Right cardiac atrium (tissue), 5 donors: ENCODE results near the gene HNRNPH1. TPM values are rescaled to one million over a fixed set of nuclear protein-coding genes. Genes with fewer than 3 reads are reported as not detected.

Experiments
- ATAC-seq, 2 donors: fragments of 200-7000 bp; cut with Tn5 transposase; one replicate each; pipeline versions ENCODE4 v1.8.0 to v1.9.1; 2020; ENCODE audit warnings: moderate library complexity in 2 of 2, mild to moderate bottlenecking in 1 of 2
- DNase-seq, 3 donors: peaks; one replicate each; pipeline ENCODE4 v3.0.0-alpha.2; 2020
- H3K27ac ChIP-seq: one replicate; pipeline ENCODE4 v1.5.1; 2013; ENCODE audit warnings: mild to moderate bottlenecking, low read length, control low read depth, moderate library complexity
- H3K27me3 ChIP-seq: one replicate; pipeline ENCODE4 v1.6.1; 2013; ENCODE audit not compliant: control insufficient read depth, insufficient read depth
- H3K4me1 ChIP-seq: one replicate; pipeline ENCODE4 v1.6.1; 2013; ENCODE audit warnings: low read length; ENCODE audit not compliant: control insufficient read depth, insufficient read depth
- H3K4me3 ChIP-seq: one replicate; pipeline ENCODE4 v1.5.1; 2013; ENCODE audit warnings: low read length, control low read depth
- H3K9me3 ChIP-seq: one replicate; pipeline ENCODE4 v1.6.1; 2013; ENCODE audit warnings: low read length; ENCODE audit not compliant: control insufficient read depth
- WGBS: extraction: QIAGEN DNeasy Blood & Tissue Kit; methylation state at CpG from one replicate; pipeline ENCODE4 v1.1.7; 2013; 5-methylcytosine and 5-hydroxymethylcytosine counted together
- intact Hi-C, 4 donors: fragments of 100-400 bp; cut with DNase I; formaldehyde crosslinking; loops; one replicate each; pipeline versions ENCODE4 v1.11.0 to v1.14.0; 2022 to 2023
- polyA plus RNA-seq: library from polyadenylated mRNA; stranded (reverse); fragments of 200-250 nt; gene quantifications from one replicate; pipeline ENCODE4 v1.2.3, GENCODE V29; 2013
- total RNA-seq, 4 donors: library from RNA; stranded (reverse); fragmentation: NEBNext Ultra II Directional; extraction: Animal tissue kit (Norgen Biotek cat#: 25700); gene quantifications; one replicate each; pipeline ENCODE4 v1.2.1, GENCODE V29; 2021
- donor health status: healthy with polysubstance abuse.
- donor health status: DM: no; HTN: yes; CAD: no.
- donor health status: DM: no; HTN: no; CAD: no.
- donor health status: DM: no; HTN: yes; CAD: no; lungs with severe emphysema.
- donor health status: DM: yes; HTN: yes; CAD: no.

The HNRNPH1 gene
- total and polyA plus RNA-seq, 5 donors: 121 to 253 (median 214) TPM

DNA sequence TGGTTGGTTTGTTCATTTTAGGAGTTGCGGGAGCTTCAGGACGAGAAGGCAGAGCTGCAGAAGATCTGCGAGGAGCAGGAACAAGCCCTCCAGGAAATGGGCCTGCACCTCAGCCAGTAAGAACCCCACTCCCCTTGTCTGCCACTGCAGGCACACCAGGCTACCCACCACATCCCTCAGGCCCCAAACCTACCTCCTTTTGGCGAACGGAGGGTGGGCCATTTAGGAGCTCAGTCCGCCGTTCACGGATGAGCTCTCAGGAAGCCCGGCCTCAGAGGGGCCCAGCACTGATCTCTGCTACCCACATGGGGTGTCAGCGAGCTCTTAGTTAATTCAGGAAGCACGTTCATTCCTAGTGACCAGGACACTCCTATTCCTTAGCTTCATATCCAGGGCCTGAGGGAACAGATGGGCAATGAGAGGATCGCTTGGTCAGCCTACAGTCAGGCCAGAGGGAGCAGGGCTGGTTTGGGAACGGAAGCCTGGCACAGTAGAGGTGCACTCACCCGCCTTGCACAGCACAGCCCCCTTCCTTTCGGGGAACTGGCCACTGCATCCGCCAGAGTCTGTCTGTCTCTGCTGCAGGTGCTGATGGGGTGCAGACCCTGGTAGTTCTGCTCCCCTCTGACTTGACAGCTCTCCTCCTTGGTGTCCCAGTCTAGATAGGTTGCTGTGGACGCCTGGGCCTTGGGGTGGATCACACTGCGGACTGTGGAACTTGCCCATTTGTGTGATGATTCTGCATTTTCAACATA lies 21.4 kb downstream of the HNRNPH1 start:
- ATAC-seq: no peak

DNA sequence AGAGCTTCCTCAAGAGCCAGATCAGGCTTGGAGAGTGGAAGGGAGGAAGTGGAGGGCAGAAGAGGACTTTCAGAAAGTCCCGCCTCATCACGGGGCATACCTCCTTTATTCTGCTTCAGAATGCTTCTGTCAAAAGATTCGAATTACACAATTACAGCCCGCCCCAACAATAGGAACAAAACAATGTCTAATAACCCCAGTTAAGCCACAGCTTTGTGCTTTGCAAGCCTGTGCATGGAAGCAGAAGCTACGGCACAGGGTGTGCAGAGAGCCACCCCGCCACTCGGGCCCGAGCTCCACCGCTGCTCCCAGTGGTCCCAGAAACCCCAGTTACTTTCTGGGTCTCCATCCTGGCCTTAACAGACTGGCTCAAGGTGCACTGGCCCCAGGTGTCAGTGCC lies 23.5 kb downstream of the HNRNPH1 start:
- intact Hi-C loops: no loop called here
- WGBS: 70% methylated on average over 9 of the region's 9 CpGs
- ATAC-seq: peak; percentile 16 to 22
- Histone ChIP-seq H3K4me3 (no peak overlapping the region), H3K27me3 (no peaks in the 10 kb centered on the region), H3K27ac (no peak overlapping the region), H3K4me1 (no peaks in the 10 kb centered on the region), H3K9me3 (no peaks in the 10 kb centered on the region)
- DNase-seq: no peak

More for the DNA sequence above, 21.4 kb downstream of the HNRNPH1 start:
- DNase-seq: peak in 1 of 3 donors; percentile 35
- no peaks in the 10 kb centered on the region for H3K27me3 ChIP-seq
- no peaks in the 10 kb centered on the region for H3K4me1 ChIP-seq
- no peak overlapping the region for H3K27ac ChIP-seq
- H3K4me3 ChIP-seq: no peak overlapping the region
- H3K9me3 ChIP-seq: no peaks in the 10 kb centered on the region
- WGBS: 92% methylated on average over 18 of the region's 18 CpGs
- intact Hi-C loops: no loop called here

- ATAC-seq (no peak), DNase-seq (no peak)
- 89% methylated on average over 16 of the region's 16 CpGs for WGBS
- Histone ChIP-seq H3K27me3 (no peaks in the 10 kb centered on the region), H3K4me1 (no peaks in the 10 kb centered on the region), H3K4me3 (no peak overlapping the region), H3K9me3 (no peaks in the 10 kb centered on the region), H3K27ac (no peak overlapping the region)
- intact Hi-C loops: no loop called here
These were observed 23.9 kb downstream of the HNRNPH1 start for GRCh38 chr5:179599566-179599965.

GRCh38 chr5:179599100-179599499 lies 24.4 kb downstream of the HNRNPH1 start:
- intact Hi-C loops: no loop called here
- H3K27ac ChIP-seq: no peak overlapping the region
- DNase-seq (no peak), ATAC-seq (no peak)
- 80% methylated on average over 9 of the region's 9 CpGs for WGBS
- H3K4me1 ChIP-seq: no peaks in the 10 kb centered on the region
- no peaks in the 10 kb centered on the region for H3K27me3 ChIP-seq
- no peak overlapping the region for H3K4me3 ChIP-seq
- H3K9me3 ChIP-seq: no peaks in the 10 kb centered on the region

DNA sequence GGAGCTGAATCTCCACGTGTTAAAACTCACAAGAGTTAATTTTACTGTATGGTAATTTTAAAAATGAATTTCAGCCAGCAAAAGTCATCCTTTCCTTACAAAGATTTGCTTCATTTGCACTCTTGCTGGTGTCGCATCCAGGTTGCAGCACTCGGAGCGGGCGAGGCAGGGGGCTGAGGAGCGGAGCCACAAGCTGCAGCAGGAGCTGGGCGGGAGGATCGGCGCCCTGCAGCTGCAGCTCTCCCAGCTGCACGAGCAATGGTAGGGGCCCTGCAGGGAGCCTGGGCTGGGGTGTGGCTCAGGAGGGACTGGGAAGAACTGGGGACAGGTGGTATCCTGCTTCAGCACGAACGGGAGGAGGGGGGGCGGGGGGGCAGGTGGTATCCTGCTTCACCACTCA lies 27.1 kb downstream of the HNRNPH1 start:
- no peaks in the 10 kb centered on the region for H3K27me3 ChIP-seq
- no peaks in the 10 kb centered on the region for H3K9me3 ChIP-seq
- no peak for DNase-seq
- H3K4me1 ChIP-seq: no peaks in the 10 kb centered on the region
- intact Hi-C loops: no loop called here
- no peak overlapping the region for H3K27ac ChIP-seq
- no peak overlapping the region for H3K4me3 ChIP-seq
- WGBS: 90% methylated on average over 13 of the region's 13 CpGs
- ATAC-seq: no peak

DNA sequence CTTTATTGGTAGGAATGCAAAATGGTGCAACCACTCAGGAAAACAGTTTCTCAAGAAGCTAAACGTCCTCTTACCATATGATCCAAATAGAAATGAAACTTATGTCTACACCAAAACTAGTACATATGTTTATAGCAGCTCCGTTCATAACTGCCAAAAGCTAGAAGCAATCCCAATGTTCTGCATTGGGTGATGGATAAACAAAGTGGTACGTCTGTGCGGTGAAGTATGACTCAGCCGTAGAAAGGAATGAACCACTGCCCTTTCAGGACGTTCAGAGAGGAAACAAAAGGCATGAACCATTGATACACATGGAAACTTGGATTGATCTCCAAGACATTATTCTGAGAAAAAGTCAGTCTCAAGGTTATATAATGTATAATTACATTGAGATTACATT lies 27.6 kb downstream of the HNRNPH1 start:
- no peak overlapping the region for H3K4me3 ChIP-seq
- H3K27me3 ChIP-seq: no peaks in the 10 kb centered on the region
- no peaks in the 10 kb centered on the region for H3K4me1 ChIP-seq
- WGBS: 80% methylated on average over 6 of the region's 6 CpGs
- no peak for DNase-seq
- no peak overlapping the region for H3K27ac ChIP-seq
- H3K9me3 ChIP-seq: no peaks in the 10 kb centered on the region
- ATAC-seq: no peak
- intact Hi-C loops: no loop called here

DNA sequence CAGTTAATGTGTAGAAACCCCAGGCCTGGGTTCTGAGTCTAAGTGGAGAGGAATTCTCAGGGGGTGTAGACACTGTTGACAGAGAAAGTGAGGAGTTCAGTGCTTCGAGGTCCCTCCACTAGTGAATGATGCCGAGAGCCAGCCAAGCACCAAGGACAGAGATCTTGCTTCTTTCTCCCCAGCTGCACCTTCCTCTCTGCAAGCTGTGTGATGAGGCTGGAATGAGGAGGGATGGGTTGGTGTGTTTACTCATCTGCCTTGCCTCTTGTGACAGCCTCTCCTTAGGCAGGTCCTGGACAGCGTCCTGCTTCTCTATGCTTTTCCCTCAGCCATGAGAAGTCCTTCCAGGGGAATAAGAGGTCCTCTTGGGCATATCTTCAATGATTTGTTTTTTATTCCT lies 35.3 kb downstream of the HNRNPH1 start:
- intact Hi-C loops: no loop called here
- H3K27me3 ChIP-seq: no peaks in the 10 kb centered on the region
- 84% methylated on average over 3 of the region's 3 CpGs for WGBS

DNA sequence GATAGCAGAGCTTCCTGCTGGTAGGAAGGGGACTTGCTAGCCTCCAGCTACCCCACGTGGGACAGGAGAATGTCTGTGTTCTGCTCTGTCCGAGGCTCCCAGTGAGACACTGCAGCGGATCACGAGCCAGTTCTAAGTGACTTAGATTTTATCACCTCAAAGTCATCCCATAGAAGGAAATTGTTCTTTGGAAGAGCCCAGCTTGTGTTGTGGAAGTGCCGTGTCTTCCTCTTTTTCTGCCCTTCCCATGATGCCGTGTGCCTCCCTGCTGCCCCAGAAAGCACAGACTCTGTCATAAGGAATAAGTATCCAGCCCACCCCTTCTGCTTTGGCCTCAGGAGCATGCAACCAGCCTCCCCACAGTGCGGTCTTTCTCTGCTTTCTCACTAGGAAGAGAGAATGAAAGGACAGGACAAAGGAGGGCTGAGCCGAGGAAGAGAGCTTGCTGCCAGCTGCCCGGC lies 37.5 kb downstream of the HNRNPH1 start:
- ATAC-seq: peak in 1 of 2 donors; percentile 47
- Histone ChIP-seq H3K27me3 (no peaks in the 10 kb centered on the region), H3K9me3 (no peaks in the 10 kb centered on the region), H3K4me3 (no peak overlapping the region), H3K4me1 (no peaks in the 10 kb centered on the region), H3K27ac (no peak overlapping the region)
- intact Hi-C loops: no loop called here
- no peak for DNase-seq
- WGBS: 74% methylated on average over 9 of the region's 9 CpGs

More for the DNA sequence above, 35.3 kb downstream of the HNRNPH1 start:
- no peaks in the 10 kb centered on the region for H3K4me1 ChIP-seq
- H3K27ac ChIP-seq: no peak overlapping the region
- H3K4me3 ChIP-seq: no peak overlapping the region
- H3K9me3 ChIP-seq: no peaks in the 10 kb centered on the region
- ATAC-seq (no peak), DNase-seq (no peak)

DNA sequence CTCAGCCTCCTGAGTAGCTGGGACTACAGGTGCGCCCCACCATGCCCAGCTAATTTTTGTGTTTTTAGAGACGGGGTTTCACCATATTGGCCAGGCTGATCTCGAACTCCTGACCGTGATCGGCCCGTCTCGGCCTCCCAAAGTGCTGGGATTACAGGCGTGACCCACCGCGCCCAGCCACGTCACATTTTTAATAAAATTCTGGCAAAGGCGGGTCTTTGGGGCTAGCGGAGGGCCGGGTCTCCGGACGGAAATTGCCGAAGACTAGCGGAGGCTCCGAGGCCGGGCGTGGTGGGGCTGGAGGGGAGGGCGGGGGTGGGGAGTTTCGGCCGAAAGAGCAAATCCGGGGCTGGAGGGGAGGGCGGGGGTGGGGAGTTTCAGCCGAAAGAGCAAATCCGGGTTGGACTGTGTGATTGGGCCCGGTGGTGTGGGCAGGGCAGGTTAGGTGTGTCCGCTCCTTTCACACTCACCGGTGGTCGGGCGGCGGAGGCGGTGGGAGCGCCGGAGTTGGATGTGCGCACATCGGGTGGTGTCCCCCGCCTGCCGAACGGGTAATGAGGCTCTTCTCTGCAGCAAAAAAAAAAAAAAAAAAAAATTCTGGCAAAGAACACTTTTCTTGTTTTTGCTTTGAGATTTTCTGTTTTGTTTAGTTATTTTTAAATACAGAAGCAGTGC lies 46.0 kb downstream of the HNRNPH1 start:
- DNase-seq (no peak), ATAC-seq (no peak)
- Histone ChIP-seq H3K4me3 (no peak overlapping the region), H3K27ac (no peak overlapping the region), H3K9me3 (no peaks in the 10 kb centered on the region), H3K4me1 (no peaks in the 10 kb centered on the region), H3K27me3 (no peaks in the 10 kb centered on the region)
- 96% methylated on average over 42 of the region's 42 CpGs for WGBS
- intact Hi-C loops: no loop called here

DNA sequence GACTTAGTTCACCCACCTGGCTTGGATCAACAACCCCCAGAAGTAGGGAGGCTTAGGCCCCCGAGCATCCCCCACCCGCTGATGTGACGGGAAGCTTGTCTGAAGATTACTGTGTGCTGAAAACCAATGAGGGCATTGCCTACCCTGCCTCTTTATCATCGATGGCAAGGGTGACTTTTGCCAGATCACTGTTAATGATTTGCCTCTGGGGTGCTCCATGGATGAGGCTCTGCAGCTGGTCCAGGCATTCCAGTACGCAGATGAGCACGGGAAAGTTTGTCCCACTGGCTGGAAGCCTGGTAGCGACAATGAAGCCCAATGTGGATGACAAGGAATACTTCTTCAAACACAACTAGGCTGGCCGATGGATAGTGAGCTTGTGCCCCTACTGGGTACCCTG lies 51.1 kb downstream of the HNRNPH1 start:
- intact Hi-C loops: no loop called here
- DNase-seq (no peak), ATAC-seq (peak in 1 of 2 donors; percentile 11)
- Histone ChIP-seq H3K27me3 (no peaks in the 10 kb centered on the region), H3K9me3 (no peaks in the 10 kb centered on the region), H3K27ac (no peak overlapping the region), H3K4me1 (no peaks in the 10 kb centered on the region), H3K4me3 (no peak overlapping the region)
- 85% methylated on average over 8 of the region's 8 CpGs for WGBS

DNA sequence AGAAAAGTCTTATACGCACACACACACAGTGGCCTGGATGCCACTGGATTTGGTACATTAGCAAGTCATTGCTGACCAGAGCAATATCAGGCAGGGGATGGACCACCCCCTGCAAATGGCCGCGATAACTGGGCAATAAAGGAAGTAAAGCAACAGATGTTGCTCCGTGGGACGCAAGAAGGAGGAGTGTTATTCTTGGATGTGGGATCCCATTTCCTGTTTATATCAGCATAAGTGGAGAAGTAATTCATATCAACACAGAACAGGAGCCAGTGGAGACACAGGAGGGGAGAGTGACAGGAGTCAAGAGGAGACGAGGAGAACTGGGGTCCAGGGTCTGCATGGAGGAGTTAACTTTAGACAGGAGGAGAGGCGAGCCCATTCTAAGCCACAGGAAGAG lies 54.8 kb downstream of the HNRNPH1 start:
- H3K27ac ChIP-seq: no peak overlapping the region

More for the DNA sequence above, 54.8 kb downstream of the HNRNPH1 start:
- DNase-seq (no peak), ATAC-seq (peak; percentile 56 to 68)
- no peak overlapping the region for H3K4me3 ChIP-seq
- no peaks in the 10 kb centered on the region for H3K27me3 ChIP-seq
- 43% methylated on average over 7 of the region's 7 CpGs for WGBS
- intact Hi-C loops: no loop called here
- no peaks in the 10 kb centered on the region for H3K9me3 ChIP-seq
- no peaks in the 10 kb centered on the region for H3K4me1 ChIP-seq
